Spleen (tissue), 11 donors: ENCODE data around the gene SIPA1. TPM values are rescaled to one million over a fixed set of nuclear protein-coding genes. Genes with fewer than 3 reads are reported as not detected.

Experiments
- DNase-seq: peaks from one replicate; pipeline ENCODE4 v3.0.0-alpha.2; 2020
- H3K27ac ChIP-seq, 8 donors: fragments of 200-600 bp; sonication (generic) in 7 of 8; 1 replicate in 4 of 8; 2 replicates in 4 of 8; pipeline versions ENCODE4 v1.5.0 to v1.8.0; 2016 to 2021; ENCODE audit warnings: inconsistent platforms in 4 of 8, mild to moderate bottlenecking in 4 of 8, moderate library complexity in 1 of 8
- H3K27me3 ChIP-seq, 7 donors: fragments of 200-600 bp; sonication (generic) in 6 of 7; replicated peaks in 1 of 7; 1 replicate in 4 of 7; 2 replicates in 3 of 7; pipeline versions ENCODE4 v1.5.0 to v1.8.0; 2016 to 2021; ENCODE audit warnings: inconsistent platforms in 3 of 7, mild to moderate bottlenecking in 1 of 7
- H3K36me3 ChIP-seq, 6 donors: fragments of 200-600 bp; sonication (generic) in 5 of 6; 1 replicate in 4 of 6; 2 replicates in 2 of 6; pipeline versions ENCODE4 v1.5.0 to v1.8.0; 2016 to 2021; ENCODE audit warnings: inconsistent platforms in 2 of 6
- H3K4me1 ChIP-seq, 6 donors: fragments of 200-600 bp; sonication (generic) in 5 of 6; 1 replicate in 3 of 6; 2 replicates in 3 of 6; pipeline versions ENCODE4 v1.5.0 to v1.8.0; 2016 to 2021; ENCODE audit warnings: inconsistent platforms in 3 of 6
- H3K4me3 ChIP-seq, 8 donors: fragments of 200-600 bp; sonication (generic) in 7 of 8; 1 replicate in 4 of 8; 2 replicates in 4 of 8; pipeline versions ENCODE4 v1.5.0 to v1.8.0; 2016 to 2021; ENCODE audit warnings: inconsistent platforms in 4 of 8, mild to moderate bottlenecking in 4 of 8, moderate library complexity in 2 of 8
- H3K9me3 ChIP-seq, 8 donors: fragments of 200-600 bp; sonication (generic) in 7 of 8; 1 replicate in 4 of 8; 2 replicates in 4 of 8; pipeline versions ENCODE4 v1.5.0 to v1.8.0; 2016 to 2021; ENCODE audit warnings: inconsistent platforms in 4 of 8
- POLR2A ChIP-seq, 3 donors: fragments of 450-650 bp; IDR thresholded peaks; one replicate each; pipeline ENCODE4 v1.5.1; 2017; ENCODE audit warnings: antibody characterized with exemption in 3 of 3, mild to moderate bottlenecking in 1 of 3
- POLR2AphosphoS5 ChIP-seq, 3 donors: sonication (generic); formaldehyde crosslinking; IDR thresholded peaks; one replicate each; pipeline ENCODE4 v1.5.1; 2017; ENCODE audit warnings: antibody characterized with exemption in 3 of 3
- WGBS, 5 donors: extraction: QIAGEN DNeasy Blood & Tissue Kit in 3 of 5; methylation state at CpG; one replicate each; pipeline versions ENCODE4 v1.1.5 to v1.1.7; 2013 to 2018; 5-methylcytosine and 5-hydroxymethylcytosine counted together
- intact Hi-C: fragments of 100-400 bp; cut with DNase I; formaldehyde crosslinking; loops from one replicate; pipeline ENCODE4 v1.15.0; 2023; ENCODE audit warnings: low total_unique reads
- polyA plus RNA-seq, 3 donors: library from polyadenylated mRNA; stranded (reverse); fragments of 200-250 nt; gene quantifications; one replicate each; pipeline ENCODE4 v1.2.1, GENCODE V29; 2013
- total RNA-seq, 7 donors: library from RNA; depleted of rRNA in 3 of 7; stranded (reverse); fragments of >200 nt in 3 of 7; fragmentation: NEBNext Ultra II Directional in 4 of 7; extraction: Animal tissue kit (Norgen Biotek cat#: 25700) in 4 of 7; gene quantifications; one replicate each; pipeline versions ENCODE4 v1.1.0 to v1.2.1, GENCODE V29; 2016 to 2021
- TF ChIP-seq, protein P1 (sequence below), 11 experiments: fragments of 200-600 bp in 7 of 11; fragments of 450-650 bp in 4 of 11; sonication (generic) in 4 of 11; IDR thresholded peaks in 8 of 11; conservative IDR thresholded peaks in 3 of 11; 1 replicate in 7 of 11; 2 replicates in 4 of 11; pipeline versions ENCODE4 v1.4.0 to v1.8.0; 2016 to 2021; ENCODE audit warnings: antibody characterized with exemption in 11 of 11, inconsistent platforms in 4 of 11, mild to moderate bottlenecking in 1 of 11
- donor health status: healthy with polysubstance abuse.
- donor health status: DM: no; HTN: no; CAD: no; lungs with moderate emphysema.
- donor health status: DM: no; HTN: no; CAD: no.
- donor health status: Bipolar disorder and iron deficiency.
- donor health status: healthy.
- donor health status: DM: no; HTN: no; CAD: no.
- donor health status: DM: yes; HTN: yes; CAD: no.

SIPA1 gene
- total and polyA plus RNA-seq, 10 donors, result 167 to 423 (median 272) TPM

DNA sequence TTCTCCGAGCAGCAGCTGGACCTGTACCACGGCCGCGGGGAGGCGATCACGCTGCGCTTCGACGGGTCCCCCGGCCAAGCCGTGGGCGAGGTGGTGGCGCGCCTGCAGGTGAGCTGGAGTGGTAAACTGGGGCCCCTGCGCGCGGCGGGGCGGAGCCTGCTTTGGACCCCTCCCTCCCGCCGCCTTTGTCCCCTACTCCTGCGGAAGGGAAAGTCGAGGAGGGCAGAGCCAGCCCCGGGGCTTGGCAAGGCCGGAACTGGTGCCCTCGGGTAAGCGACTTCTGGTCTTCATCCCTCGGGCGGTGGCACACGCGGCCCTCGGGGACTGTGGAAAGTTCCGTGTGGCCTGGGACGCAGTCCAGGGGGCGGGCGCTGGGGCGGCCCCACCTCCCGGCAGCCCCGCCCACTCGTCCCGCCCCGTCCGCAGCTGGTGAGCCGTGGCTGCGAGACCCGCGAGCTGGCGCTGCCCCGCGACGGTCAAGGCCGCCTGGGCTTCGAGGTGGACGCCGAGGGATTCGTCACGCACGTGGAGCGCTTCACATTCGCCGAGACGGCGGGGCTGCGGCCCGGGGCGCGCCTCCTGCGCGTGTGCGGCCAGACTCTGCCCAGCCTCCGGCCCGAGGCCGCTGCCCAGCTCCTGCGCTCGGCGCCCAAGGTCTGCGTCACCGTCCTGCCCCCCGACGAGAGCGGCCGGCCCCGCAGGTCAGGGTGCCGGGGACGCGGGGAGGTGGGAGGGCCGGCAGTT lies 9.2 kb downstream of the SIPA1 start:
- peak in 2 of 3 donors; percentile 45 to 65 for TF ChIP-seq POLR2AphosphoS5 (IDR thresholded peaks at IDR 0.05)
- TF ChIP-seq, protein P1, sequence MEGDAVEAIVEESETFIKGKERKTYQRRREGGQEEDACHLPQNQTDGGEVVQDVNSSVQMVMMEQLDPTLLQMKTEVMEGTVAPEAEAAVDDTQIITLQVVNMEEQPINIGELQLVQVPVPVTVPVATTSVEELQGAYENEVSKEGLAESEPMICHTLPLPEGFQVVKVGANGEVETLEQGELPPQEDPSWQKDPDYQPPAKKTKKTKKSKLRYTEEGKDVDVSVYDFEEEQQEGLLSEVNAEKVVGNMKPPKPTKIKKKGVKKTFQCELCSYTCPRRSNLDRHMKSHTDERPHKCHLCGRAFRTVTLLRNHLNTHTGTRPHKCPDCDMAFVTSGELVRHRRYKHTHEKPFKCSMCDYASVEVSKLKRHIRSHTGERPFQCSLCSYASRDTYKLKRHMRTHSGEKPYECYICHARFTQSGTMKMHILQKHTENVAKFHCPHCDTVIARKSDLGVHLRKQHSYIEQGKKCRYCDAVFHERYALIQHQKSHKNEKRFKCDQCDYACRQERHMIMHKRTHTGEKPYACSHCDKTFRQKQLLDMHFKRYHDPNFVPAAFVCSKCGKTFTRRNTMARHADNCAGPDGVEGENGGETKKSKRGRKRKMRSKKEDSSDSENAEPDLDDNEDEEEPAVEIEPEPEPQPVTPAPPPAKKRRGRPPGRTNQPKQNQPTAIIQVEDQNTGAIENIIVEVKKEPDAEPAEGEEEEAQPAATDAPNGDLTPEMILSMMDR (IDR thresholded peaks at IDR 0.05 in 8 of 11, conservative IDR thresholded peaks at IDR 0.05 in 3 of 11), result no peak
- intact Hi-C loops, result no loop called here
- Histone ChIP-seq H3K4me3 (peak overlapping the region in 4 of 8 donors; percentile 1 to 56 (median 31)), H3K4me1 (peaks cover 20 to 92% (median 59%) of the 10 kb centered on the region in 6 donors), H3K36me3 (peaks cover 10 to 98% (median 91%) of the 10 kb centered on the region in 6 donors), H3K27me3 (no peaks in the 10 kb centered on the region), H3K9me3 (no peaks in the 10 kb centered on the region), H3K27ac (peak overlapping the region in 6 of 8 donors; percentile 25 to 79 (median 55))
- 71 to 88% (median 77%) methylated on average over 55 to 87 of the region's 87 CpGs for WGBS, 5 donors
- peak; percentile 83 for DNase-seq

DNA sequence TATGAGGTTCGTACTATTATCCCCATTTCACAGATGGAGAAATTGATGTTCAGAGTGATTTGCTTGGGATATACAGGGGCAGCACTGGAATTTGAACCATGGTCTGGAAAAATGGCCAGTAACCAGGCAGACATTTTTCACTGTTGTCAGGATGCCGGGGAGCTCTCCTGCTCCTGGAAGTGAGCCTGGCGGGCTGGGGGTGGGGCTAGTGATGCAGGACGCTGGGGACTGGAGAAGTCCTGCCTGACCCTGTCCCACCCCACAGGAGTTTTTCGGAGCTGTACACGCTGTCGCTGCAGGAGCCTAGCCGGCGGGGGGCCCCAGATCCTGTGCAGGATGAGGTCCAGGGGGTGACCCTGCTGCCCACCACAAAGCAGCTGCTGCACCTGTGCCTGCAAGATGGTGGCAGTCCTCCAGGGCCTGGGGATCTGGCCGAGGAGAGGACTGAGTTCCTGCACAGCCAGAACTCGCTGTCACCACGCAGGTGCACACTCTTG lies 11.1 kb downstream of the SIPA1 start:
- Histone ChIP-seq H3K9me3 (no peaks in the 10 kb centered on the region), H3K4me3 (no peak overlapping the region), H3K27ac (peak overlapping the region in 4 of 8 donors; percentile 93 to 99 (median 97)), H3K4me1 (peaks cover 29 to 92% (median 60%) of the 10 kb centered on the region in 6 donors), H3K36me3 (peaks cover 10 to 85% (median 75%) of the 10 kb centered on the region in 6 donors), H3K27me3 (no peaks in the 10 kb centered on the region)
- 71 to 91% (median 86%) methylated on average over 7 to 12 of the region's 12 CpGs for WGBS, 5 donors
- TF ChIP-seq POLR2A (IDR thresholded peaks at IDR 0.05), result no peak
- TF ChIP-seq POLR2AphosphoS5 (IDR thresholded peaks at IDR 0.05), result peak in 1 of 3 donors; percentile 23
- TF ChIP-seq, protein P1 (IDR thresholded peaks at IDR 0.05 in 8 of 11, conservative IDR thresholded peaks at IDR 0.05 in 3 of 11), result no peak
- intact Hi-C loops, result no loop called here
- peak; percentile 74 for DNase-seq

DNA sequence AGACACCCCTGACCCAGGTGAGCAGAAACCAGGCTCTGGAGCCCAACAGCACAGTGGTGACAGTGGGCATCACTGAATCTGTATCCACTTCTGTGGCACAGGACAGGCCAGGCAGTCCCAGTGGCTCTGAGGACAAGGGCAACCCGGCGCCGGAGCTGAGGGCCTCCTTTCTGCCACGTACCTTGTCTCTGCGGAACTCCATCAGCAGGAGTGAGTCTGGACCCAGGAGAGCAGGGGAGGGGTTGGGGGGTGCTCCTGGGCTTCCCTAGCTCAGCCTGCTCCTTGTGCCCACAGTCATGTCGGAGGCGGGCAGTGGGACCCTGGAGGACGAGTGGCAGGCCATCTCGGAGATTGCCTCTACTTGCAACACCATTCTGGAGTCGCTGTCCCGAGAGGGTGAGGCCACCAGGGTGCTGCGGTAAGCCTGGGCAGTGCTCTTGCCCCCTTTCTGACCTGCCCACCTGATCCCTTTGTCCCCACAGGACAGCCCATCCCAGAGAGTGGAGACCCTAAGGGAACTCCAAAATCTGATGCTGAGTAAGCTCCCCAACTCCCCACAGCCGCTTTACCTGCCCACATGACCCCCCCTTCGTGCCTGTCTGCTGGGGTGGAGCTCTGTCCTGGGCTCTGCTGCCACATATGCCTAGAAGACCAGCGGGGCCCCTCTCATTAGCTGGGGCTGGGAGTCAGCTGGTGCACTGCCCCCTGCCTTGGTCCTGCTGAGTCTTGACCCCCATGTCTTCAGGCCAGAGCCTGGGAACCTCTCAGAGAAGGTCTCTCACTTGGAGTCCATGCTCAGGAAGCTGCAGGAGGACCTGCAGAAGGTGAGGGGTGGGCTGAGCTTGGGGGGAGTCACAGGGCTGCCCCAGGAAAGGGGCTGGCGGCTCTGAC lies 12.0 kb downstream of the SIPA1 start:
- no peaks in the 10 kb centered on the region for H3K9me3 ChIP-seq
- H3K27ac ChIP-seq, result peak overlapping the region in 7 of 8 donors; percentile 93 to 99 (median 97)
- intact Hi-C loops, result no loop called here
- H3K36me3 ChIP-seq, result peaks cover 10 to 85% (median 76%) of the 10 kb centered on the region in 6 donors
- H3K4me3 ChIP-seq, result no peak overlapping the region
- H3K4me1 ChIP-seq, result peaks cover 32 to 92% (median 65%) of the 10 kb centered on the region in 6 donors
- no peak for TF ChIP-seq POLR2A (IDR thresholded peaks at IDR 0.05)
- TF ChIP-seq, protein P1 (IDR thresholded peaks at IDR 0.05 in 8 of 11, conservative IDR thresholded peaks at IDR 0.05 in 3 of 11), result no peak
- TF ChIP-seq POLR2AphosphoS5 (IDR thresholded peaks at IDR 0.05), result peak in 1 of 3 donors; percentile 47
- WGBS, 5 donors, result 84 to 94% (median 88%) methylated on average over 6 to 16 of the region's 16 CpGs
- no peaks in the 10 kb centered on the region for H3K27me3 ChIP-seq
- DNase-seq, result peak; percentile 74
